GM19035 (cell line): Measurements from ENCODE around the gene NUAK1.
"Not testable (repeated sequence)": the region's sequence is repeated elsewhere in the genome, so short reads cannot be mapped to it uniquely, and the experiment has no call there.

ENCODE experiments used
- ATAC-seq: cut with Tn5 transposase; IDR thresholded peaks from one replicate; pipeline ENCODE4 v1.9.1; 2021; ENCODE audit not compliant: unreplicated experiment

NUAK1 gene

DNA sequence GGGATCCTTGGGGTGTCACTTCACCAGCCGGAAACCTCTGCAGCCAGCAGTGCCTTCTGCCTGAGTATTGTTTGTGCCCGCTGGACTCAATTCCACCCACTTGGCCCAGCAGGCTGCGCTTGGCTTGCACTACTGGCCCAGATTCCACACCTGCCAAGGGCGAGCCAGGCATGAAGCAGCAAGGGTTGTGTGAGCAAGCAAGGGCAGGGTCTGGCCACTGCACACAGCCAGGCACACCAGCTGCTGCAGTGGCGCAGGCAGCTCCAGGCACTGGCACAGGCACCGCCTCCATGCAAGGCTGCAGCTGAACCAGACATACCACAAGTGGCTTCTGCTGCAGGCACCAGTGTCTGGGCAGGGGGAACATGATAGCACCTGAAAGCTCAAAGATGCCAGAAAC, 99.5 kb downstream of the NUAK1 start:
- no peak for ATAC-seq

- no peak for ATAC-seq
These were observed 101.0 kb downstream of the NUAK1 start for GRCh38 chr12:106037524-106038298.

DNA sequence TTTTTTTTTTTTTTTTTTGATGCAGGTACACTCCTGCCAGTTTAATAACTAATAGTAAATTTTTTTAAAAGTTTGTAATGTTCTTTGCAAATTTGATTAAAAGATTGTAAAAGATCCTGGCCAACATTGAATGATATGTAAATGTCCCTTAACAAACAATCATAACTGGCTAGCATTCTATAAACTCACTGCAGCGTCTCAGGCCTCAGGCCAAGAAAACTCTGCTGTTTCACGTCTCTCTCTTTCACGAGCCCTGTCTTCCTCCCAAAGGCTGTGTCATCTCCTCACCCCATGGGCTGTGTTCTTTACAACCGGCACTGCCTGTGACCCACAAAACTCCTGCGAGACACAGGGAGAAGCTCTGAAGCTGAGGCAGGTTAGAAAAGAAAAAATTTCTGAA, 103.3 kb downstream of the NUAK1 start:
- no peak for ATAC-seq

- no peak for ATAC-seq
These were observed 104.4 kb downstream of the NUAK1 start for GRCh38 chr12:106034316-106034715.

DNA sequence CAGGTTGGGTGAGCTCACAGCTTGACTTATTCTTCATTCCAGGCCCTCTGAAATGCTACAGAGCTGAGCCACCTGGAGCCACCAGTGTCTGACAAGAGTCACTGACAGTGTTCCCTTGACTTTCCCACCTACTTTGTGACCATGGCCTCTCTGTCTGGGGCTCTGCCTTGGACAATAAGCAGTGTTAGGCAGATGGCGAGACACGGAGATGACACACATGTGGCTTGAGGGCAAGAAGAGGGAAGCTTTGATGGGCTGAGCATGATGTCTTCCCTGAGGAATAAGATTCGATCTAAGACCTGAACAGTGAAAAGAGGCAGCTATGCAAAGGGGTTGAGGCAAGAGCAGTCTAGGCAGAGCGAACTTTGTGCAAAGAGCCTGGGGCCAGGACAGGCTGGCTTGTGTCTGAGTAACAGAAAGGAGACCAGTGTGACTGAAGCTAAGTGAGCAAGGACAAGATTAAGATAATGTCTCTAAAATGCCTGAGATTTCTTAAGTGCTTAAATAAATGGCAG, 105.5 kb downstream of the NUAK1 start:
- ATAC-seq = no peak

DNA sequence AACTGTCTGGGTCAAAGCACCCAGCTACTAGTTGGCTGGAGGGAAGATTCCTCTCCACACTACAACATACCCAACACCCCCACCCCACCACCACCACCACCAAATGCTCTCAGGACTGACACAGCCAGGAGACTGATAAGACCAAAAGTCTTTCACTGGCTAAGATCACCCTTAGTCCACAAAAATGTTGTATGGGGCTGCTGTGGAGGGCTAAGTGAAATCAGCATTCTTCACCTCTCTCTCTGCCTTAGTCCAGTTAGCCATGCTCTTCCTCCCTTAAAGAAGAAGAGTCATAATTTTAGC, 106.2 kb downstream of the NUAK1 start:
- ATAC-seq = no peak

DNA sequence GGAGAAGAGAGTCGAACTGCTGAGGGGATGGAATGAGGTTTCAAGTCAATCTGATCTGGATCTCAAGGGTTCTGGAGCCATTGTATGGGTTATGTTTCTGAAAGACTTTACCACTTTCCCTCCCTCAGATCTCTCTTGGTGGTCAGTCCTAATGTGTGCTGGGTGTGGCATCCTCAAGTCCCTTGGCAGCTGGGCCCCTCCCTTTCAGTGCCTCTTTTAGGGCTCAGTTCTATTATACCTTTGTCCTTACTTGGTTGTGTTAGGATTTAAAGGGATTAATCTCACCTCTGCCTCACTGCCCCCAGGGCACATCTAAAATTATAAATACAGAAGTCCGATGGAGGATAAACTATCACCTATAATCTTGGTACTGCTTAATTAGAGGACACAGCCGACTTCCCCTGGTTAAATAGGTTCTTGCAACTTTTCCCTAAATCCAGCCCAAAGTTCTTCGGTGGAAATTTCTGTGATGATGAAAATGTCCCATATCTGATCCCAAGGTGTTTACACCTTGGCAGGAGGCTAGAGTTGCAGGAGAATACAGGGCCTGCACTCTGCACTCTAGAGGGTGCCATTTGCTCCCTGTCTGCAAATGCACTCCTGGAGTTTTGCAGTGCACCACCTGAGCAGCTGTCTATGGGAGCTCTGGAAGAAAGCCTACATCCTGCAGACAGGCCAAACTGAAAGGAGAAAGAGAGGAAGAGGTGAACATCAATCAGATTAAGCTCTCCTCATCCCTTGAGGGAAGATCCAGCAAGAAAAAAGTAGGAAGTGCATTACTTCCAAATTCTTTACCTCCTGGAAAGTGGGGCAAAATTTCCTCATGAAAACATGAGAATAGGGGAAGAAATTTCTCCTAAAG, 106.8 kb downstream of the NUAK1 start:
- no peak for ATAC-seq

GRCh38 chr12:106030210-106031071, 108.3 kb downstream of the NUAK1 start:
- ATAC-seq = no peak

DNA sequence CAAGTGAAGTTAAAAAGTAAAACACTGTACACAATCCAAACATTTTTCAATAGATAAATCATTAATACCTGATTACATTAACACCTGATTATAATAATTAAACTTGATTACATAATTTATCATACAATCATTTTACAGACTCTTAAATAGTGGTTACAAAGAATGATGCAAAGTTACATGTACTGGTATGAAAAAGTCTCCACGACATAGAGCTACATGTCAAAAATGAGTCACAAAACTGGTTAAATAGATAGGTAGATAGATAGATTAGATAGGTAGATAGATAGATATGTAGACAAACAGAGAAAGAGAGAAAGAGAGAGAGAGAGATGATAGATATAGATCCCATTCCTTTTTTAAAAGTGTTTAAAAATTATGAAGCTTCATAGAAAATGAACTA, 109.2 kb downstream of the NUAK1 start:
- no peak for ATAC-seq

- ATAC-seq = no peak
These were observed 110.8 kb downstream of the NUAK1 start for GRCh38 chr12:106027911-106028310.

GRCh38 chr12:106027286-106027685, 111.5 kb downstream of the NUAK1 start:
- no peak for ATAC-seq

GRCh38 chr12:106025129-106025528, 113.6 kb downstream of the NUAK1 start:
- no peak for ATAC-seq

- ATAC-seq = no peak
These were observed 115.7 kb downstream of the NUAK1 start for GRCh38 chr12:106023039-106023438.

DNA sequence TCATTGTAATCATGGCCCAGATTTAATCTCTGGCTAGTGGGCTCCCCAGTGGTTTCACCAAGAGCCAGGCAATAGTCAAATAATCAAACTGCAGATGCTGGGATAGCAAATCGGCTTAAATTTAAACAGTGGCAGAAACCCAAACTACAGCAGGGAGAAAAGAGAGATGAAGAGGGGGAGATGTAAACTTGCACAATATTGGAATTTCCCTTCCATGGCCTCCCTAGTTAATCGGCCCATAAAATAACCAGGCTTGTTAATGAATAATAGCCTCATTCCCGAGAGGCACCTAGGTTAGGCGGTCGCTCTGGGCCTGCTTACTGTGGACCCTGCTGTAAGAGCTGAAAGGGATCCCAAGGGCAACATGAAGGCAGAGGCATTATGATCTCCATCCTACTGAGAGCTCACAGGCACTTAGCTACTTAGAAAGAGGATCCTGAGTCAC, 116.2 kb downstream of the NUAK1 start:
- no peak for ATAC-seq

- no peak for ATAC-seq
These were observed 117.2 kb downstream of the NUAK1 start for GRCh38 chr12:106021516-106021915.

GRCh38 chr12:106020736-106021135, 118.0 kb downstream of the NUAK1 start:
- ATAC-seq = no peak

- ATAC-seq = no peak
These were observed 119.6 kb downstream of the NUAK1 start for GRCh38 chr12:106019144-106019543.

DNA sequence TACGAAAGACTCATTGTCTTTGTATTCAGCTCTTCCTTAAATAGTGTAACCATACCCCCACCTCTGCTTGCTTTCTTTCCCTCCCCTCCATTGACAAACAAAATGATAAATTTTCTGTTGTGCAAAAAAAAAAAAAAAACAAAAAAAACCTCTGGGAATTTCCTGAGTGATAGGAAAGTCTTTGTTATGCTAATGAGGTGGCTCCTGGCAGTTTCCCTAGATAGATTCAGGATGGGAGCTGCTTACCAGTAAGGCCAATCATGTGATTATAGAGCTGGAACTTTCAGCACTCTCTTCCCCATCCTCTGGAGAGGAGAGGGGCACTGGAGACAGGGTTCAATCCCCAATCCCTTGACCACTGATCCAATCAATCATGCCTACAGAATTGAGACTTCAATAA, 120.5 kb downstream of the NUAK1 start:
- ATAC-seq = no peak

GRCh38 chr12:106016601-106017278, 122.0 kb downstream of the NUAK1 start:
- ATAC-seq = not testable (repeated sequence)

- ATAC-seq = no peak
These were observed 123.1 kb downstream of the NUAK1 start for GRCh38 chr12:106015646-106016045.

- no peak for ATAC-seq
These were observed 124.8 kb downstream of the NUAK1 start for GRCh38 chr12:106013941-106014340.
